Liver (tissue), 9 donors: ENCODE measurements around the gene TRPM2. TPM values are rescaled to one million over a fixed set of nuclear protein-coding genes. Genes with fewer than 3 reads are reported as not detected.

Experiments used
- DNase-seq: peaks from one replicate; pipeline ENCODE4 v3.0.0-alpha.2; 2017; ENCODE audit warnings: low spot score
- H3K27ac ChIP-seq, 2 donors: one replicate each; pipeline ENCODE4 v1.7.0; 2013; ENCODE audit warnings: inconsistent platforms in 2 of 2, low read length in 2 of 2, control low read depth in 1 of 2, low read depth in 1 of 2, mild to moderate bottlenecking in 1 of 2
- H3K27me3 ChIP-seq, 4 donors: one replicate each; pipeline versions ENCODE4 v1.6.1 to v1.7.0; 2013; ENCODE audit warnings: low read length in 3 of 4, inconsistent platforms in 1 of 4, mild to moderate bottlenecking in 1 of 4, moderate library complexity in 1 of 4; ENCODE audit not compliant: control insufficient read depth in 4 of 4, insufficient read depth in 4 of 4
- H3K36me3 ChIP-seq, 4 donors: one replicate each; pipeline versions ENCODE4 v1.6.1 to v1.7.0; 2013; ENCODE audit warnings: low read length in 3 of 4, mild to moderate bottlenecking in 3 of 4, low read depth in 1 of 4, moderate library complexity in 1 of 4; ENCODE audit not compliant: control insufficient read depth in 4 of 4, insufficient read depth in 3 of 4
- H3K4me1 ChIP-seq, 4 donors: one replicate each; pipeline versions ENCODE4 v1.6.1 to v1.7.0; 2013; ENCODE audit warnings: low read length in 3 of 4, mild to moderate bottlenecking in 3 of 4, moderate library complexity in 1 of 4; ENCODE audit not compliant: control insufficient read depth in 4 of 4, insufficient read depth in 4 of 4
- H3K4me3 ChIP-seq, 3 donors: one replicate each; pipeline versions ENCODE4 v1.6.1 to v1.7.0; 2013; ENCODE audit warnings: low read length in 3 of 3, control low read depth in 1 of 3, low read depth in 1 of 3, mild to moderate bottlenecking in 1 of 3
- H3K9ac ChIP-seq, 2 donors: one replicate each; pipeline ENCODE4 v1.7.0; 2013; ENCODE audit warnings: low read length in 2 of 2, mild to moderate bottlenecking in 2 of 2, moderate library complexity in 2 of 2, control low read depth in 1 of 2, low read depth in 1 of 2
- H3K9me3 ChIP-seq, 4 donors: one replicate each; pipeline versions ENCODE4 v1.6.1 to v1.7.0; 2013; ENCODE audit warnings: low read length in 3 of 4; ENCODE audit not compliant: control insufficient read depth in 4 of 4
- ATF3 ChIP-seq: IDR thresholded peaks from 2 replicates; pipeline ENCODE4 v1.6.1; 2016; ENCODE audit warnings: antibody characterized with exemption
- CTCF ChIP-seq: fragments of 150-350 bp; IDR thresholded peaks from 2 replicates; pipeline ENCODE4 v1.5.1; 2017; ENCODE audit warnings: improper control_type of control experiment, low read depth, low read length; ENCODE audit not compliant: missing input control
- EGR1 ChIP-seq, 2 donors: IDR thresholded peaks; 2 replicates each; pipeline ENCODE4 v1.6.1; 2016 to 2018; ENCODE audit warnings: antibody characterized with exemption in 2 of 2, low read depth in 2 of 2
- FOXA1 ChIP-seq: IDR thresholded peaks from 2 replicates; pipeline ENCODE4 v1.6.1; 2016; ENCODE audit warnings: antibody characterized with exemption
- FOXA2 ChIP-seq: IDR thresholded peaks from 2 replicates; pipeline ENCODE4 v1.6.1; 2016; ENCODE audit warnings: antibody characterized with exemption
- GABPA ChIP-seq, 2 donors: IDR thresholded peaks in 1 of 2; conservative IDR thresholded peaks in 1 of 2; 2 replicates each; pipeline ENCODE4 v1.6.1; 2016; ENCODE audit warnings: antibody characterized with exemption in 2 of 2, mild to moderate bottlenecking in 1 of 2, moderate library complexity in 1 of 2
- HNF4A ChIP-seq, 2 donors: conservative IDR thresholded peaks; 2 replicates each; pipeline ENCODE4 v1.6.1; 2016; ENCODE audit warnings: antibody characterized with exemption in 2 of 2, mild to moderate bottlenecking in 2 of 2
- HNF4G ChIP-seq: IDR thresholded peaks from 2 replicates; pipeline ENCODE4 v1.6.1; 2016; ENCODE audit warnings: antibody characterized with exemption
- JUND ChIP-seq, 2 donors: IDR thresholded peaks; 2 replicates each; pipeline ENCODE4 v1.6.1; 2016; ENCODE audit warnings: antibody characterized with exemption in 2 of 2
- MAX ChIP-seq: IDR thresholded peaks from 2 replicates; pipeline ENCODE4 v1.6.1; 2016; ENCODE audit warnings: antibody characterized with exemption
- NR2F2 ChIP-seq: IDR thresholded peaks from 2 replicates; pipeline ENCODE4 v1.6.1; 2016; ENCODE audit warnings: antibody characterized with exemption
- RAD21 ChIP-seq, 2 donors: IDR thresholded peaks; 2 replicates each; pipeline ENCODE4 v1.6.1; 2016; ENCODE audit warnings: antibody characterized with exemption in 2 of 2, mild to moderate bottlenecking in 2 of 2
- REST ChIP-seq: IDR thresholded peaks from 2 replicates; pipeline ENCODE4 v1.6.1; 2016; ENCODE audit warnings: antibody characterized with exemption, mild to moderate bottlenecking
- RXRA ChIP-seq, 2 donors: IDR thresholded peaks; 2 replicates each; pipeline ENCODE4 v1.6.1; 2017 to 2018; ENCODE audit warnings: antibody characterized with exemption in 2 of 2, mild to moderate bottlenecking in 1 of 2
- SP1 ChIP-seq: IDR thresholded peaks from 2 replicates; pipeline ENCODE4 v1.6.1; 2018; ENCODE audit warnings: antibody characterized with exemption, mild to moderate bottlenecking
- TAF1 ChIP-seq: conservative IDR thresholded peaks from 2 replicates; pipeline ENCODE4 v1.6.1; 2016; ENCODE audit warnings: antibody characterized with exemption, mild to moderate bottlenecking
- YY1 ChIP-seq: IDR thresholded peaks from 2 replicates; pipeline ENCODE4 v1.6.1; 2016; ENCODE audit warnings: antibody characterized with exemption, mild to moderate bottlenecking
- ZBTB33 ChIP-seq: IDR thresholded peaks from 2 replicates; pipeline ENCODE4 v1.6.1; 2016; ENCODE audit warnings: antibody characterized with exemption
- WGBS: extraction: QIAGEN DNeasy Blood & Tissue Kit; methylation state at CpG from one replicate; pipeline ENCODE4 v1.1.7; 2013; 5-methylcytosine and 5-hydroxymethylcytosine counted together
- polyA plus RNA-seq, 2 donors: library from polyadenylated mRNA; stranded (reverse) in 1 of 2; unstranded in 1 of 2; fragments of 200-250 nt in 1 of 2; fragments of >200 nt in 1 of 2; fragmentation: Nextera tagmentation in 1 of 2; extraction: Ambion mirVana in 1 of 2; gene quantifications; one replicate each; pipeline versions ENCODE4 v1.2.1 to v1.2.3, GENCODE V29; 2013 to 2015
- total RNA-seq, 2 donors: library from RNA; depleted of rRNA; stranded (reverse); fragments of >200 nt; gene quantifications; one replicate each; pipeline ENCODE4 v1.2.3, GENCODE V29; 2014
- donor health status: healthy.
- donor health status: healthy.
- donor health status: healthy.
- donor health status: healthy.
- donor health status: healthy.

Gene TRPM2
- total and polyA plus RNA-seq, 4 donors = 0.43 to 1.3 (median 0.63) TPM

- Histone ChIP-seq H3K36me3 (peaks cover 4 to 27% (median 9%) of the 10 kb centered on the region in 4 donors), H3K9me3 (no peaks in the 10 kb centered on the region), H3K27me3 (no peaks in the 10 kb centered on the region), H3K4me3 (no peak overlapping the region), H3K9ac (no peak overlapping the region), H3K4me1 (no peaks in the 10 kb centered on the region), H3K27ac (no peak overlapping the region)
- WGBS = 93% methylated on average over 18 of the region's 18 CpGs
- DNase-seq = no peak
- TF ChIP-seq HNF4G = no peak
- TF ChIP-seq RXRA (IDR thresholded peaks at IDR 0.05) = no peak
- TF ChIP-seq GABPA (IDR thresholded peaks at IDR 0.05 in 1 of 2, conservative IDR thresholded peaks at IDR 0.05 in 1 of 2) = no peak
- no peak for TF ChIP-seq FOXA1
- no peak for TF ChIP-seq MAX
- no peak for TF ChIP-seq EGR1 (IDR thresholded peaks at IDR 0.05; ENCODE audit: low read depth in 2 of 2)
- TF ChIP-seq ATF3 = no peak
- TF ChIP-seq ZBTB33 = no peak
- no peak for TF ChIP-seq SP1
- TF ChIP-seq HNF4A (conservative IDR thresholded peaks at IDR 0.05) = no peak
- TF ChIP-seq NR2F2 = no peak
- no peak for TF ChIP-seq TAF1
- no peak for TF ChIP-seq YY1
- no peak for TF ChIP-seq FOXA2
- no peak for TF ChIP-seq REST
- TF ChIP-seq CTCF = no peak
- TF ChIP-seq RAD21 (IDR thresholded peaks at IDR 0.05) = no peak
- no peak for TF ChIP-seq JUND (IDR thresholded peaks at IDR 0.05)
These were observed 22.7 kb upstream of the TRPM2 start for GRCh38 chr21:44330698-44331097.
